MM.1S (cell line): ENCODE data around the gene SDR9C7.

Experiments used
- DNase-seq: peaks from one replicate; pipeline ENCODE4 v3.0.0-alpha.2; 2015
- H2AFZ ChIP-seq: fragments of 300-600 bp; sonication (generic); 2 replicates; pipeline ENCODE4 v1.6.0; 2016; ENCODE audit warnings: antibody characterized with exemption, low read length
- H3F3A ChIP-seq: fragments of 300-600 bp; sonication (generic); 2 replicates; pipeline ENCODE4 v1.6.1; 2016; ENCODE audit warnings: mild to moderate bottlenecking, antibody characterized with exemption, low read length, moderate library complexity, mixed read lengths; ENCODE audit not compliant: insufficient read depth
- H3K27ac ChIP-seq: fragments of 300-600 bp; sonication (generic); 2 replicates; pipeline ENCODE4 v1.5.1; 2016; ENCODE audit warnings: mild to moderate bottlenecking, low read length
- H3K27me3 ChIP-seq: fragments of 300-600 bp; sonication (generic); replicated peaks from 2 replicates; pipeline ENCODE4 v1.6.0; 2016; ENCODE audit warnings: low read length; ENCODE audit not compliant: insufficient read depth
- H3K36me3 ChIP-seq: fragments of 300-600 bp; sonication (generic); replicated peaks from 2 replicates; pipeline ENCODE4 v1.6.1; 2016; ENCODE audit warnings: mild to moderate bottlenecking, low read length, mixed read lengths; ENCODE audit not compliant: insufficient read depth
- H3K4me1 ChIP-seq: fragments of 300-600 bp; sonication (generic); 2 replicates; pipeline ENCODE4 v1.6.1; 2016; ENCODE audit warnings: low read length, mixed read lengths
- H3K4me2 ChIP-seq: fragments of 300-600 bp; sonication (generic); 2 replicates; pipeline ENCODE4 v1.6.0; 2016; ENCODE audit warnings: low read depth, low read length
- H3K4me3 ChIP-seq: fragments of 300-600 bp; sonication (generic); 2 replicates; pipeline ENCODE4 v1.5.1; 2016; ENCODE audit warnings: low read length, mixed read lengths
- H3K79me2 ChIP-seq: fragments of 300-600 bp; sonication (generic); 2 replicates; pipeline ENCODE4 v1.6.1; 2016; ENCODE audit warnings: mixed run types, low read length, mixed read lengths
- H3K9ac ChIP-seq: fragments of 300-600 bp; sonication (generic); 2 replicates; pipeline ENCODE4 v1.6.1; 2016; ENCODE audit warnings: low read length, mixed read lengths
- H3K9me2 ChIP-seq: fragments of 300-600 bp; sonication (generic); replicated peaks from 2 replicates; pipeline ENCODE4 v1.6.1; 2016; ENCODE audit warnings: mild to moderate bottlenecking, low read length, mixed read lengths; ENCODE audit not compliant: insufficient read depth
- H3K9me3 ChIP-seq: fragments of 300-600 bp; sonication (generic); replicated peaks from 2 replicates; pipeline ENCODE4 v1.6.1; 2016; ENCODE audit warnings: mild to moderate bottlenecking, low read length, mixed read lengths; ENCODE audit not compliant: insufficient read depth
- H4K20me1 ChIP-seq: fragments of 300-600 bp; sonication (generic); 2 replicates; pipeline ENCODE4 v1.6.1; 2016; ENCODE audit warnings: mild to moderate bottlenecking, low read length, moderate library complexity, mixed read lengths; ENCODE audit not compliant: insufficient read depth
- EZH2 ChIP-seq: fragments of 300-600 bp; sonication (generic); optimal IDR thresholded peaks from 2 replicates; pipeline ENCODE3; 2017; ENCODE audit warnings: low read depth, mild to moderate bottlenecking, antibody characterized with exemption, low read length, mixed read lengths
- EZH2phosphoT487 ChIP-seq: fragments of 300-600 bp; sonication (generic); IDR thresholded peaks from 2 replicates; pipeline ENCODE4 v1.6.1; 2018; ENCODE audit warnings: antibody characterized with exemption, low read length
- TF ChIP-seq, protein P1 (sequence below): fragments of 300-600 bp; sonication (generic); IDR thresholded peaks from 2 replicates; pipeline ENCODE4 v1.5.1; 2016; ENCODE audit warnings: antibody characterized with exemption, low read length, mixed read lengths

The SDR9C7 gene

DNA sequence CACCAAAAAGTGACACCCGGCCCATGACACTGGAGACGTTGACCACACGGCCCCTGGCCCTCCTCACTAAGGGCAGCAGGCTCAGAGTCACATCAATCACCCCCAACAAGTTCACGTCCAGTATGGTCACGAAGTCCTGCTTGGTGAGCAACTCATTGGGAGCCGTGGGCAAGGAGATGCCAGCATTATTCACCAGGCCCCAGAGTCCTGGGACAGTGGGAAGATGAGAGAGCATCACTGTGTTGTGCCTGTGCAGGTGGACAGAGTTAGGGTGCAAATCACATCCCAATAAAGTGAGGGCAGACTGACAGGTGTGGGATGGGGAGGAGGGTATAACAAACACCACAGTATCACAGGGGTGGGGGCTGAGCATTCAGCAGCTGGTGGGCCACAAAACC, 20.7 kb upstream of the SDR9C7 start:
- no peak overlapping the region for H3K4me3 ChIP-seq
- H3K4me2 ChIP-seq, result no peak overlapping the region
- H3K27me3 ChIP-seq, result no peaks in the 10 kb centered on the region
- H2AFZ ChIP-seq, result no peak overlapping the region
- H3K79me2 ChIP-seq, result no peaks in the 10 kb centered on the region
- H3K9me3 ChIP-seq, result no peaks in the 10 kb centered on the region
- H4K20me1 ChIP-seq, result no peaks in the 10 kb centered on the region
- no peak overlapping the region for H3K9ac ChIP-seq
- no peaks in the 10 kb centered on the region for H3K36me3 ChIP-seq
- H3F3A ChIP-seq, result no peaks in the 10 kb centered on the region
- H3K9me2 ChIP-seq, result no peaks in the 10 kb centered on the region
- TF ChIP-seq, protein P1, sequence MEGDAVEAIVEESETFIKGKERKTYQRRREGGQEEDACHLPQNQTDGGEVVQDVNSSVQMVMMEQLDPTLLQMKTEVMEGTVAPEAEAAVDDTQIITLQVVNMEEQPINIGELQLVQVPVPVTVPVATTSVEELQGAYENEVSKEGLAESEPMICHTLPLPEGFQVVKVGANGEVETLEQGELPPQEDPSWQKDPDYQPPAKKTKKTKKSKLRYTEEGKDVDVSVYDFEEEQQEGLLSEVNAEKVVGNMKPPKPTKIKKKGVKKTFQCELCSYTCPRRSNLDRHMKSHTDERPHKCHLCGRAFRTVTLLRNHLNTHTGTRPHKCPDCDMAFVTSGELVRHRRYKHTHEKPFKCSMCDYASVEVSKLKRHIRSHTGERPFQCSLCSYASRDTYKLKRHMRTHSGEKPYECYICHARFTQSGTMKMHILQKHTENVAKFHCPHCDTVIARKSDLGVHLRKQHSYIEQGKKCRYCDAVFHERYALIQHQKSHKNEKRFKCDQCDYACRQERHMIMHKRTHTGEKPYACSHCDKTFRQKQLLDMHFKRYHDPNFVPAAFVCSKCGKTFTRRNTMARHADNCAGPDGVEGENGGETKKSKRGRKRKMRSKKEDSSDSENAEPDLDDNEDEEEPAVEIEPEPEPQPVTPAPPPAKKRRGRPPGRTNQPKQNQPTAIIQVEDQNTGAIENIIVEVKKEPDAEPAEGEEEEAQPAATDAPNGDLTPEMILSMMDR, result no peak
- TF ChIP-seq EZH2phosphoT487 (no peak), EZH2 (no peak)
- H3K27ac ChIP-seq, result no peak overlapping the region
- no peak for DNase-seq
- no peaks in the 10 kb centered on the region for H3K4me1 ChIP-seq

DNA sequence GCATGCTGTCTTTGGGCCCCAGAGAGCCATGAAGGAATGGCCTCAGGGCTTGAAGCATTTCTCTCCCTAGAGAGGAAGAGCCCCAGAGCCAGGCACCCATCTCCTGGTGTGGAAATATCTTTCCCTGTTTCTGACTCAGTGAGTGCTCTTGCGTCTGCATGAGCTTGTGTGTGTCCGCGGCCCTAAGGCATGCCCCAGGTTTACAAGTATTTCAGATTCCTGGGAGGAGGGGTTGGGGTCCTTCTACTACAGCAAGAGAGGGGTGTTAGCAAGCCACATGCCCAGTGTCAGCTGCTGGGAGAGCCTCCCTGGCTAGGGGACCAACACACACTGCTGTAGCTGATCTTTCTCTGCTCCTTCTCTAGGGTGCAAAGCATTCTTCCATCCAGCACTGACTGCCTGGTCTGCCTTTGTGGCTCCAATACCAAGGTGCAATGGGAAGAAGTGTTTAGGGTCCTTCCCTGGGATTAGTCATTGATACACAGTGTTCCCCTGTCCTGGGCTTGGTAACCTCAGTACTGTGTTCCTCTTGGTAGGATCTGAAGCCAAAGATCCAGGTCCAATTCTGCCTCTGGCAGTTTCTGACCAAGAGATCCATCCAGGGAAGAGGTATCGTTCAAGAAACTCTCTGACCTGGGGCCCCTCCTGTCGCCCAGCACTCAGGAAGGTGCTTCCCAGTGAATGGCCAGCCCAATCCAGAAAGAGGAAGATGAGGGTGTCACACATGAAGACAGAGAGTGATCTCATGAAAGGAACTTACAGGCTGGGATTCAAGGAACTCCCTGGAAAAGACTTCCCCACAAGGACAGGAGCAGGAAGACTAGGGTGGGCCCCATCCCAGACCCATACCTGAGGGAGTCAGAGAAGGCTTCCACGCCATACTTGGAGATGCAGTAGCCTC, 20.1 kb upstream of the SDR9C7 start:
- TF ChIP-seq EZH2phosphoT487 (no peak), EZH2 (no peak)
- TF ChIP-seq, protein P1, result no peak
- Histone ChIP-seq H3F3A (no peaks in the 10 kb centered on the region), H3K27me3 (no peaks in the 10 kb centered on the region), H3K9ac (no peak overlapping the region), H3K79me2 (no peaks in the 10 kb centered on the region), H3K9me3 (no peaks in the 10 kb centered on the region), H4K20me1 (no peaks in the 10 kb centered on the region), H3K36me3 (no peaks in the 10 kb centered on the region), H3K4me2 (no peak overlapping the region), H3K4me3 (no peak overlapping the region), H3K4me1 (no peaks in the 10 kb centered on the region), H2AFZ (no peak overlapping the region), H3K27ac (no peak overlapping the region), H3K9me2 (no peaks in the 10 kb centered on the region)
- no peak for DNase-seq

DNA sequence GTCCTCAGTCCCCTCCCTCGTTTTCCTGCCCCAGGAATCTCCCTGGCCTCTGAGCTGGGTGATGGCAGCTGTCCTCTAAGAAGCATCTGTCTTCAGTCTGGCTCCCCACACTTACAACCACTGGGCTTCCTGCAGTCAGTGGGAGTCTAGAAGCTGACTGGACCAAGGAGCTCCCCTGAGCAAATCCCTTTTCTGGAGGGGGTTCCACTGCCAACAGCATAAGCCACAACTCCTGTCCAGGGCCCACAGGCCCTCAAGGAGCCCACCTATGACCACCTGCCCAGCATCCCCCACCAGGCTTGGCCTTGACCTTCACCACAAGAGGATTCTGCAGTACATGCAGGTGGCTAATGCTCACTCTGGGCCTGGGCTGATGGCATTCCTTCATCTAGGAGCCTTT, 19.1 kb upstream of the SDR9C7 start:
- H3K27ac ChIP-seq, result no peak overlapping the region
- DNase-seq, result no peak
- no peaks in the 10 kb centered on the region for H3K27me3 ChIP-seq
- H3K4me1 ChIP-seq, result no peaks in the 10 kb centered on the region
- no peak overlapping the region for H3K4me2 ChIP-seq
- H2AFZ ChIP-seq, result no peak overlapping the region
- no peaks in the 10 kb centered on the region for H3K9me2 ChIP-seq
- H3K79me2 ChIP-seq, result no peaks in the 10 kb centered on the region
- no peak overlapping the region for H3K9ac ChIP-seq
- TF ChIP-seq EZH2phosphoT487, result no peak
- no peak for TF ChIP-seq EZH2
- TF ChIP-seq, protein P1, result no peak
- no peak overlapping the region for H3K4me3 ChIP-seq
- no peaks in the 10 kb centered on the region for H3K36me3 ChIP-seq
- no peaks in the 10 kb centered on the region for H4K20me1 ChIP-seq
- no peaks in the 10 kb centered on the region for H3F3A ChIP-seq
- no peaks in the 10 kb centered on the region for H3K9me3 ChIP-seq
